Thyroid gland (tissue), 4 donors: Measurements from ENCODE around the gene PIK3R6. TPM values are rescaled to one million over a fixed set of nuclear protein-coding genes. Genes with fewer than 3 reads are reported as not detected.
"Not testable (repeated sequence)": the region's sequence is repeated elsewhere in the genome, so short reads cannot be mapped to it uniquely, and the experiment has no call there.

Experiments used
- DNase-seq, 2 donors: peaks; one replicate each; pipeline ENCODE4 v3.0.0-alpha.2; 2019
- H3K27ac ChIP-seq, 3 donors: fragments of 200-600 bp; sonication (generic); 1 replicate in 2 of 3; 2 replicates in 1 of 3; pipeline ENCODE4 v1.5.1; 2016 to 2019; ENCODE audit warnings: mild to moderate bottlenecking in 1 of 3, moderate library complexity in 1 of 3
- H3K27me3 ChIP-seq: fragments of 200-600 bp; sonication (generic); one replicate; pipeline ENCODE4 v1.5.1; 2019
- H3K36me3 ChIP-seq, 2 donors: fragments of 200-600 bp; sonication (generic); one replicate each; pipeline ENCODE4 v1.5.1; 2016 to 2019
- H3K4me1 ChIP-seq, 2 donors: fragments of 200-600 bp; sonication (generic); one replicate each; pipeline ENCODE4 v1.5.1; 2017 to 2019
- H3K4me3 ChIP-seq, 3 donors: fragments of 200-600 bp; sonication (generic); replicated peaks in 1 of 3; 1 replicate in 2 of 3; 2 replicates in 1 of 3; pipeline ENCODE4 v1.5.1; 2016; ENCODE audit warnings: mild to moderate bottlenecking in 1 of 3
- H3K9me3 ChIP-seq: fragments of 200-600 bp; sonication (generic); one replicate; pipeline ENCODE4 v1.5.1; 2017
- CTCF ChIP-seq, 6 experiments: fragments of 200-600 bp in 3 of 6; fragments of 450-650 bp in 3 of 6; sonication (generic) in 3 of 6; IDR thresholded peaks; one replicate each; pipeline ENCODE4 v1.5.1; 2016 to 2019; ENCODE audit warnings: antibody characterized with exemption in 6 of 6, mild to moderate bottlenecking in 2 of 6, inconsistent platforms in 1 of 6, moderate library complexity in 1 of 6
- POLR2A ChIP-seq, 2 donors: fragments of 450-650 bp; IDR thresholded peaks; one replicate each; pipeline ENCODE4 v1.6.1; 2017; ENCODE audit warnings: antibody characterized with exemption in 2 of 2, mild to moderate bottlenecking in 2 of 2, moderate library complexity in 1 of 2
- WGBS, 2 donors: methylation state at CpG; one replicate each; pipeline ENCODE4 v1.1.5; 2017; 5-methylcytosine and 5-hydroxymethylcytosine counted together
- intact Hi-C: fragments of 100-400 bp; cut with DNase I; formaldehyde crosslinking; loops from one replicate; pipeline ENCODE4 v1.15.1; 2023
- total RNA-seq, 4 donors: library from RNA; depleted of rRNA; stranded (reverse); fragments of >200 nt; gene quantifications; one replicate each; pipeline ENCODE4 v1.2.3, GENCODE V29; 2016

The PIK3R6 gene
- total RNA-seq, 4 donors from 2014 or later, result 0.22 TPM; not detected in 3

DNA sequence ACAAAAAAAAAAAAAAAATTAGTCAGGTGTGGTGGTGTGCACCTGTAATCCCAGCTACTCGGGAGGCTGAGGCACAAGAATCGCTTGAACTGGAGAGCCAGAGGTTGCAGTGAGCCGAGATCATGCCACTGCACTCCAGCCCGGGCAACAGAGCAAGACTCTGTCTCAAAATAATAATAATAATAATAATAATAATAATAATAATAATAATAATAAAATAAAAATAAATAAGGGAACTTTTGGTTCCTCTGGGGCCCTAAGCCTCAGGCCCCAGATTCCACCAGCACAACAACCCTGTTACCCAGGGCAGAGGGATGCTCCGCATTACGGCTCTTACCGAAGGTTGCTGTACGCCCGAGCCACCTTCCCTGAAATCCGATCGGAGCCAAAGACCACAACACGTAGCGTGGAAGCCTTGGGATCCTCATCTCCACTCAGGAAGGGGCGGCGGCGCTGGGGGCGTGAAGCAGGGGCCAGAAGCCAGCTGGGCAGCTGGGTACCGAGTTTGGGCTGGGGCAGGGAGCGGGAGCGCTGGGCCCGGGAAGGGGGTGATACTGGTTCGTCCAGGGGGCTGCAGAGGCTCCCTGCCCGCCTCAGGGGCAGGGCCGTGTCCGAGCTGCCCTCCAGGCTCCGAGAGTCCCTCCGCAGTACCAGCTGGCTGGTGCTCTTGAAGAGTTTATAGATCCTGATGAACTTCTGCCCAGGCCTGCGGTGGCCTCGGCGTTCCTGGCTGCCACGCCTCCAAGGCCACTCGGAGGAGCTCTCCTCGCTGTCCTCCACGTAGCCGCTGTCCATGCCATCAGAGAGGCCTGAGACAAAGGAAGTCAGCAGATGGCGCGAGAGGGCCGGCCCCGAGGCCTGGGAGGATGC, 20.6 kb upstream of the PIK3R6 start:
- H3K27me3 ChIP-seq, result no peaks in the 10 kb centered on the region
- intact Hi-C loops, result no loop called here
- H3K36me3 ChIP-seq, result no peaks in the 10 kb centered on the region
- no peaks in the 10 kb centered on the region for H3K4me1 ChIP-seq
- no peak overlapping the region for H3K4me3 ChIP-seq
- no peaks in the 10 kb centered on the region for H3K9me3 ChIP-seq
- H3K27ac ChIP-seq, result no peak overlapping the region
- TF ChIP-seq POLR2A (IDR thresholded peaks at IDR 0.05) (no peak), CTCF (IDR thresholded peaks at IDR 0.05) (peak in 1 of 6 experiments; percentile 17)
- WGBS, 2 donors, result 62 to 83% methylated on average over 25 to 38 of the region's 39 CpGs
- peak; percentile 16 to 22 for DNase-seq

DNA sequence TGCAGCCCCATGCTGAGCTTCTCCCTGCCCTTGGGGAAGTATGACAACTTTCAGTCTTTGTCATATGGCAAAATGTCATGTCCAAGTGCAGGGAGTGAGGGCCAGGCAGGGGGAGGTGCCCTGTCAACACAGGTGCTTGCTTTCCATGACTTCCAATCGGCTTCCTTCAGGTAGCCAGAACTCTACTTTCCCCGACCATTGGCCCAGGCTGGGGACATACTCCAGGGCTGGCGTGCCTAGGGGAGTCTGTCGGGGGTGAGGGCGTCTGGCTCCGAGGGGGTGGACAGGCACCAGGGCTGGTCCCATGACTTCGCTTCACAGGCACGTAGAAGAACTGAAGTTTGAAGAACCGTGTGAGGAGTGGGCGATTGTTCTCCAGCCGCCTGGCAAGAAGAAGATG, 19.8 kb upstream of the PIK3R6 start:
- 95 to 96% methylated on average over 10 to 11 of the region's 11 CpGs for WGBS, 2 donors
- intact Hi-C loops, result no loop called here
- H3K27ac ChIP-seq, result no peak overlapping the region
- H3K36me3 ChIP-seq, result no peaks in the 10 kb centered on the region
- TF ChIP-seq CTCF (IDR thresholded peaks at IDR 0.05), result no peak
- no peak for TF ChIP-seq POLR2A (IDR thresholded peaks at IDR 0.05)
- no peak for DNase-seq
- H3K4me1 ChIP-seq, result no peaks in the 10 kb centered on the region
- no peaks in the 10 kb centered on the region for H3K27me3 ChIP-seq
- no peak overlapping the region for H3K4me3 ChIP-seq
- H3K9me3 ChIP-seq, result no peaks in the 10 kb centered on the region

GRCh38 chr17:8885967-8886684, 18.7 kb upstream of the PIK3R6 start:
- Histone ChIP-seq H3K36me3 (no peaks in the 10 kb centered on the region), H3K4me3 (no peak overlapping the region), H3K9me3 (no peaks in the 10 kb centered on the region), H3K4me1 (no peaks in the 10 kb centered on the region), H3K27ac (no peak overlapping the region), H3K27me3 (no peaks in the 10 kb centered on the region)
- DNase-seq, result no peak
- intact Hi-C loops, result no loop called here
- WGBS, 2 donors, result 88 to 93% methylated on average over 20 to 22 of the region's 23 CpGs
- TF ChIP-seq CTCF (IDR thresholded peaks at IDR 0.05) (no peak), POLR2A (IDR thresholded peaks at IDR 0.05) (no peak)

DNA sequence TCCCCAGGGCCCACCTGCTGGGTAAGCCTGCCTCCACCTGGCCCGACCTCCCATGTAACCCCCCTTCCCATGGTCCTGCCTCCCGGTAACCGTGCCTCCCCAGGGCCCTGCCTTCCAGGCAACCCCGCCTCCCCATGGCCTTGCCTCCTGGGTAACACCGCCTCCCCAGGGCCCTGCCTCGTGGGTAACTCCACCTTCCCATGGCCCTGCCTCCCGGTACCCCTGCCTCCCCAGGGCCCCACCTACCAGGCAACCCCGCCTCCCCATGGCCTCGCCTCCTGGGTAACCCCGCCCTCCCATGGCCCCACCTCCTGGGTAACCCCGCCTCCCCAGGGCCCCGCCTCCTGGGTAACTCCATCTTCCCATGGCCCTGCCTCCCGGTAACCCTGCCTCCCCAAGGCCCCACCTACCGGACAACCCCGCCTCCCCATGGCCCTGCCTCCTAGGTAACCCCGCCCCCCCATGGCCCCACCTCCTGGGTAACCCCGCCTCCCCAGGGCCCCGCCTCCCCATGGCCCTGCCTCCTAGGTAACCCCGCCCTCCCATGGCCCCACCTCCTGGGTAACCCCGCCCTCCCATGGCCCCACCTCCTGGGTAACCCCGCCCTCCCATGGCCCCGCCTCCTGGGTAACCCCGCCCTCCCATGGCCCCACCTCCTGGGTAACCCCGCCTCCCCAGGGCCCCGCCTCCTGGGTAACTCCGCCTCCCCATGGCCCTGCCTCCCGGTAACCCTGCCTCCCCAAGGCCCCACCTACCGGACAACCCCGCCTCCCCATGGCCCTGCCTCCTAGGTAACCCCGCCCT, 17.9 kb upstream of the PIK3R6 start:
- DNase-seq, H3K27ac ChIP-seq, H3K9me3 ChIP-seq: not testable (repeated sequence)

GRCh38 chr17:8884336-8884990, 17.0 kb upstream of the PIK3R6 start:
- Histone ChIP-seq H3K9me3 (no peaks in the 10 kb centered on the region), H3K4me1 (no peaks in the 10 kb centered on the region), H3K27ac (no peak overlapping the region), H3K4me3 (no peak overlapping the region), H3K36me3 (no peaks in the 10 kb centered on the region), H3K27me3 (no peaks in the 10 kb centered on the region)
- no peak for DNase-seq
- WGBS, 2 donors, result 91 to 92% methylated on average over 15 to 16 of the region's 16 CpGs
- intact Hi-C loops, result no loop called here
- TF ChIP-seq POLR2A (IDR thresholded peaks at IDR 0.05), result no peak

More for the DNA sequence above, 17.9 kb upstream of the PIK3R6 start:
- intact Hi-C loops, H3K4me3 ChIP-seq, H3K4me1 ChIP-seq, H3K27me3 ChIP-seq, H3K36me3 ChIP-seq: not testable (repeated sequence)
- 74 to 88% methylated on average over 19 to 21 of the region's 30 CpGs for WGBS, 2 donors
